Memory B cell (primary cell): ENCODE data around the gene PKM.

Experiments
- ATAC-seq: fragments of 150-1000 bp; cut with Tn5 transposase; 2 replicates; pipeline ENCODE4 v1.10.0; 2021; ENCODE audit warnings: low read depth, mild to moderate bottlenecking, moderate library complexity
- DNase-seq, 2 donors: peaks; one replicate each; pipeline ENCODE4 v3.0.0; 2022; ENCODE audit warnings: low spot score in 2 of 2
- H3K27ac Mint-ChIP-seq: one replicate; pipeline ENCODE4 v1.8.0; 2022; ENCODE audit warnings: mild to moderate bottlenecking, moderate library complexity, mixed read lengths
- H3K27me3 Mint-ChIP-seq: one replicate; pipeline ENCODE4 v1.8.0; 2022; ENCODE audit warnings: mixed read lengths
- H3K36me3 Mint-ChIP-seq: one replicate; pipeline ENCODE4 v1.8.0; 2022; ENCODE audit warnings: mild to moderate bottlenecking, mixed read lengths
- H3K4me1 Mint-ChIP-seq: one replicate; pipeline ENCODE4 v1.8.0; 2022; ENCODE audit warnings: mixed read lengths
- H3K4me3 Mint-ChIP-seq: one replicate; pipeline ENCODE4 v1.8.0; 2022; ENCODE audit warnings: mild to moderate bottlenecking, moderate library complexity, mixed read lengths
- H3K9me3 Mint-ChIP-seq: one replicate; pipeline ENCODE4 v1.8.0; 2022; ENCODE audit warnings: mixed read lengths

Gene PKM

DNA sequence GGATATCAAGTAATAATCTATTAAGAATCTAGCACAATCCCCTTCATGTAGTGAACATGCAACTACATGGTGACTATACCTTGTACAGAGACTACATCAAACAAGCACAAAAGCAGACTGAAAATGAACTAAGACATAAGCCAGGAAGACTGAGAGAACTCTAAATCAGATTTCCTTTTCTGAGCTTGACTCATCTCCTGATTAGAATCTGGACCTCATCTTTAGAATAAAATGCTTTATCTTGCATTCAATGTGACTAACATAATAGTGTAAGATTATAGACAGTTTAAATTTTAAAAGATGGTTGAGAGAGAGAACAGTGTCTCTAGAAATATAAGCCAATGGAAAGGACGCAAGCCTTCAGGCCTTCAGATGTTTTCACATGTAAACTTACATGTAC lies 17.5 kb upstream of the PKM start:
- Mint-ChIP-seq H3K27me3 (no peaks in the 10 kb centered on the region), H3K4me1 (no peaks in the 10 kb centered on the region), H3K27ac (no peak overlapping the region), H3K9me3 (no peaks in the 10 kb centered on the region), H3K4me3 (no peak overlapping the region), H3K36me3 (peaks cover 24% of the 10 kb centered on the region)
- ATAC-seq, result no peak
- no peak for DNase-seq

DNA sequence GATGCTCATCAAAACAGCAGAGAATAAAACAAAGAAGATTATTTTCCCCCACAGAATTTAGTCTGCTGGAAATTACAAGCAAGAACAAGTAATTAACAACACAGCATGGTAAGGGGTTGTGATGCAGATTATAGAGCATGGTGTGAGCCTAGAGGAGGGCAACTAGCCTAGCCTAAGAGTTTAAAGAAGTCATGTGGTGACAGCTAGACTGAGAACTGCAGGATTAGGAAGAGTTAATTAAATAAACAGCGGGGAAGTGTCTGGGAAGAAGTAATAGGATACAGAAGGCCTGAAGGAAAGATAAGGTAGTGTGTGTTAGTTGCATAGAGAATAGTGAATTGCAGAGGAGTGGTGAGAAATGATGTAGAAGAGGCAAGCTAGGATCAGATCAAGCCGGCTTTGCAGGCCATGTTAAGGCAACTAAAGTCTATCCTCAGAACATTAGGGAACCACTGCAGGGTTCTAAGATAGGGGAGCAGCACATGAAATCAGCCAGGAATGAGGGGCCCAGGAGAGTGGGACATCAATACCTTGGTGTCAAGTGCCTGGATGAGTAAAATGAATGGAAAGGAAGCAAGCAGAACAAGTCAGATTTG lies 11.9 kb upstream of the PKM start:
- DNase-seq (no peak), ATAC-seq (no peak)
- H3K27ac Mint-ChIP-seq, result peak overlapping the region; percentile 31
- H3K36me3 Mint-ChIP-seq, result peaks cover 31% of the 10 kb centered on the region
- H3K9me3 Mint-ChIP-seq, result no peaks in the 10 kb centered on the region
- no peaks in the 10 kb centered on the region for H3K27me3 Mint-ChIP-seq
- H3K4me1 Mint-ChIP-seq, result no peaks in the 10 kb centered on the region
- H3K4me3 Mint-ChIP-seq, result no peak overlapping the region

DNA sequence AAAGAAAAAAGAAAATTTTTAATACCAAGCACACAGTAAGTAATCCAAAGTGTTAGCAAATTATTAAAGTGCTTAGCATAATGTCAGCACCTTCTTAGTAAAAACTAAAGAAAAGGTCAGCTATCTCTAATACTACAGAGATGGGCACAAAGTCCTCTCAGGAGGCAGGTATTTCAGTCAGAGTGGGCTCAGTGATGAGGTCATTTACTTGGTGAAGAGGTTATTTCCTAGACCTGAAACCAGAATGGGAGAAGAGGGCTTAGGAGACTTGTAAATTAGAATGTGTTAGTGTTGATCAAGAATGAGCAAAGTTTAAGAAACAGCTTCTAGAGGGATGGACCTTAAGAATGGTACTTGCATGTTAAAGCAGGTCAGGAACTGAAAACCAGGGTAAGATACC lies 8.7 kb upstream of the PKM start:
- H3K27me3 Mint-ChIP-seq, result no peaks in the 10 kb centered on the region
- DNase-seq (no peak), ATAC-seq (no peak)
- H3K4me3 Mint-ChIP-seq, result no peak overlapping the region
- no peaks in the 10 kb centered on the region for H3K4me1 Mint-ChIP-seq
- H3K36me3 Mint-ChIP-seq, result peaks cover 27% of the 10 kb centered on the region
- no peak overlapping the region for H3K27ac Mint-ChIP-seq
- H3K9me3 Mint-ChIP-seq, result no peaks in the 10 kb centered on the region

DNA sequence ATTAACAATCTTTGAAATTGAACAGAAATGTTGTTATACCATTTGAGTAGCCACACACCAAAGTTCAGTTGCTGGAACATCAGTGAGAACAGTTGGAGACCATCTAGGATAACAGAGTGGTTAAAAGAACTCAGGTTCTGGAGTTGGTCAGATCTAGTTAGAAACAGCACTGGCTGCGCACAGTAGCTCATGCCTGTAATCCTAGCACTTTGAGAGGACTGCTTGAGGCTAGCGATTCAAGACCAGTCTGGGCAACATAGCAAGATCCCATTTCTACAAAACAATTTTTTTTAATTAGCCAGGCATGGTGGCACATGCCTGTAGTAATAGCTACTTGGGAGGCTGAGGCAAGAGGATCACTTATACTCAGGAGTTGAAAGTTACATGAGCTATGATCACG lies 7.6 kb upstream of the PKM start:
- H3K4me1 Mint-ChIP-seq, result no peaks in the 10 kb centered on the region

DNA sequence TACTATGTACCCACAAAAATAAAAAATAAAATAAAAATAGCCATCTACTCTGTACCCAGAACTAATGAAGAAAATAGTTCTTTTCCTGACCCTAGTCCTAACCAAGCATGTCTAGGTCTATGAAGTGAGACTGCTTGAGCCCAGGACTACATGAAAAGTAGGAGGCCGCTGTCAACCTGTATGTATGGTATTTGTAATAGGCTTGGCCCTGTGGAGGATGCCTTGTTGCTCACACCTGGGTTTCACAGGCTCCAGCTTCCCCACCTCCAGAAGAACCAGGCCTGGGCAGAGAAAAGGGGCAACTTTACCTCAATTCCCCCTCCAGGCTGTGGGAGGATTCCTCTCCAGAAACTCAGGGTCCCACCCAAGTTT lies 6.8 kb upstream of the PKM start:
- Mint-ChIP-seq H3K27ac (no peak overlapping the region), H3K4me1 (no peaks in the 10 kb centered on the region), H3K9me3 (no peaks in the 10 kb centered on the region), H3K4me3 (no peak overlapping the region), H3K27me3 (no peaks in the 10 kb centered on the region), H3K36me3 (peaks cover 20% of the 10 kb centered on the region)
- DNase-seq (no peak), ATAC-seq (no peak)

More for the DNA sequence above, 7.6 kb upstream of the PKM start:
- Mint-ChIP-seq H3K36me3 (peaks cover 22% of the 10 kb centered on the region), H3K4me3 (no peak overlapping the region), H3K27me3 (no peaks in the 10 kb centered on the region), H3K9me3 (no peaks in the 10 kb centered on the region), H3K27ac (no peak overlapping the region)
- ATAC-seq (no peak), DNase-seq (no peak)

DNA sequence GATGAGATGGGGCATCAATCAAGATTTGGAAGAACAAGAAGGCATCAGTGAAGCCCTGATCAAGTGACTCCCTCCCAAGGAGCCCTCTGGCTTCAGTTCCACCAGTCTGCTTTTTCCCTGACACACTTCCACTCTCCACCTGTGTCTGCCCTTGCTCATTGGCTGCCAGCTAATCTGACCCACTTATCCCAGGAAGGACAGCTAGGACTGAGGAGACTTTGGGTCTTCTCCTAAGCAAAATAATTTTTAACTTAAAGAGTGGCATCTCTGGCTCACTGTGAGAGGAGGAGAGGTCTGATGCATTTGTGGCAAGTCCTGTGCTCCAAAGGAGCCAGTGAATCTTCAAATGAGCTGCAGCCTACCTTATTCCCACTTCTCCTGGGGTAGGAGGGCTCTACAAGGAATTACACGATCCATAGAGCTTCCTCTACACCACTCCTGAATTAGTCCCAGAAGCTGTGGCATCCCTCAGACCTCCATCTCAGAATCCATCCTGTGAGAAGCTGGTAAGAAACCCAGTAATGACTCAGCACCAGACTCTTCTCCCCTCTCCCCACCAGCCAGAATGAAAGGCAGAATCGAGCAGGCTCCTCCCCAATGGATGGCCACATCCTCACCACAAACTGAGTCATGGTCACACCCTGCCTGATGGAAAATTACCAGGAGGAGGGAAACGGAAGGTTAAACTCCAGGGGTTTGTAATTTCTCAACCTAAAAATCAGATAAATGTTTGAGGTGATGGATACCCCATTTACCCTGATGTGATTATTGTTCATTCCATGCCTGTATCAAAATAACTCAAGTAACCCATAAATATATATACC lies 6.3 kb upstream of the PKM start:
- H3K4me1 Mint-ChIP-seq, result peaks cover 1% of the 10 kb centered on the region

DNA sequence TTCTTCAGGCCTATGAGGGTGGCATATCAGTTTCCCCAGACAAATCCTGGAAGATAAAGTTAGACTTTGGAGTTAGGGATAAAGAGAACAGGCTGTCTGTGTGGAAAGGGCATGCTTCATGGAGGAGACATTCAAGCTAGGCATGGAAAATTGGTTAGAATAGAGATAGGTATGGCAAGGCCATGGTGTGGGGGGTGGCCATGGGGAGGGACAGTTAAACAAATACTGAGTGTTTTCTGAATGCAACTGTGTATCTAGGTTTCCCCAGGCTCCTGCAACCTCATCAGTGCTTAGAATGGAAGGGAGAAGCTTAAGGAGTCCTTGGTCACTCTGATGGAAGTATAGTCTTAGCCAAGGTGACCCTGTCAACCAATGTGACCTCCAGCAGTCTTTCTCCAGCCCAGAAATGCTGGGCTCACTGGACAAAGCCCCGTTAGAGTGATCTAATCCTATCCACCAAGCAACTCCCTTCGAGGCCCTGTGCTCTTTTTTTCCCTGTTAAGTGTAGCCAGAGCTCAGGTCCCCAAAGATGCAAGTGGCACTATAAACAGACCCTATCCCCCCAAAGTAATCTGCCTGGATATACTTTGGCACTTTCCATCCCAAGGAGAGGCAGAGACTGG lies 5.5 kb upstream of the PKM start:
- Mint-ChIP-seq H3K27ac (no peak overlapping the region), H3K27me3 (no peaks in the 10 kb centered on the region), H3K4me3 (no peak overlapping the region), H3K36me3 (peaks cover 9% of the 10 kb centered on the region), H3K9me3 (no peaks in the 10 kb centered on the region), H3K4me1 (peaks cover 7% of the 10 kb centered on the region)
- no peak for DNase-seq
- no peak for ATAC-seq

More for the DNA sequence above, 6.3 kb upstream of the PKM start:
- ATAC-seq (no peak), DNase-seq (no peak)
- Mint-ChIP-seq H3K36me3 (peaks cover 14% of the 10 kb centered on the region), H3K9me3 (no peaks in the 10 kb centered on the region), H3K27ac (no peak overlapping the region), H3K27me3 (no peaks in the 10 kb centered on the region), H3K4me3 (no peak overlapping the region)

DNA sequence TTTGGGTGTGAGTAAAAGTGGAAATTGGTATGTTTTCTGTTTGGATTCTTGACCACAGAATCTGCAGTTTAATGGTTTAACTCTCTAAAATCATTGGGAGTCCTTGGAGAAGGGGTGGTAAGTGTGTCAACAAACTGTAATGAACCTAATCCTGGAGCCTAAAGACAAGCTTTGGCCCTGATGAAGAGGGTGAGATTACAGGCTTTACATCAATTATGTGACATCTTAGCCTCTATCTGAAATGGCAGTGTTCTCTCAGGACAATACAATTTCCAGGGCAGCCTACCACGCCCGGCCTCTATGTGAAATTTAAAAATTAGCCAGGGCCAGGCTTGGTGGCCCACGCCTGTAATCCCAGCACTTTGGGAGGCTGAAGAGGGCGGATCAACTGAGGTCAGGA lies 4.3 kb upstream of the PKM start:
- no peak overlapping the region for H3K27ac Mint-ChIP-seq
- H3K27me3 Mint-ChIP-seq, result no peaks in the 10 kb centered on the region
- H3K9me3 Mint-ChIP-seq, result no peaks in the 10 kb centered on the region
- DNase-seq (no peak), ATAC-seq (no peak)
- H3K36me3 Mint-ChIP-seq, result peaks cover 6% of the 10 kb centered on the region
- H3K4me3 Mint-ChIP-seq, result no peak overlapping the region
- H3K4me1 Mint-ChIP-seq, result peaks cover 12% of the 10 kb centered on the region

DNA sequence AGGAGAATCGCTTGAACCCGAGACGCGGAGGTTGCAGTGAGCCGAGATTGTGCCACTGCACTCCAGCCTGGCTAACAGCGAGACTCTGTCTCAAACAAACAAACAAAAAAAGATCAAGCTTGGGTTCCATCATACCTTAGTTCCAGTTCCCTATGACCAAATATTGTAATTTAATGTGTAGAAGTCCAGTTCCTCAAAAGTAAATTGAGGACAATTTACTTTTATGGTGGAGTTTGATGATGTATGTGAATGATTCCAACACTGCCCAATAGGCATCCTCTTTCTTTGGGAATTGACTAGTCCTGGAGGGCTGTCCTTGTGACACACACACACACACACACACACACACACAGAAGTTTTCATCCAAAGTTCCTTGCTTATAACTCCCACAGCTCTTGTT lies 2.8 kb upstream of the PKM start:
- peaks cover 18% of the 10 kb centered on the region for H3K4me1 Mint-ChIP-seq
- H3K36me3 Mint-ChIP-seq, result peaks cover 3% of the 10 kb centered on the region
- DNase-seq (no peak), ATAC-seq (no peak)
- H3K9me3 Mint-ChIP-seq, result no peaks in the 10 kb centered on the region
- H3K4me3 Mint-ChIP-seq, result no peak overlapping the region
- H3K27me3 Mint-ChIP-seq, result no peaks in the 10 kb centered on the region
- no peak overlapping the region for H3K27ac Mint-ChIP-seq

DNA sequence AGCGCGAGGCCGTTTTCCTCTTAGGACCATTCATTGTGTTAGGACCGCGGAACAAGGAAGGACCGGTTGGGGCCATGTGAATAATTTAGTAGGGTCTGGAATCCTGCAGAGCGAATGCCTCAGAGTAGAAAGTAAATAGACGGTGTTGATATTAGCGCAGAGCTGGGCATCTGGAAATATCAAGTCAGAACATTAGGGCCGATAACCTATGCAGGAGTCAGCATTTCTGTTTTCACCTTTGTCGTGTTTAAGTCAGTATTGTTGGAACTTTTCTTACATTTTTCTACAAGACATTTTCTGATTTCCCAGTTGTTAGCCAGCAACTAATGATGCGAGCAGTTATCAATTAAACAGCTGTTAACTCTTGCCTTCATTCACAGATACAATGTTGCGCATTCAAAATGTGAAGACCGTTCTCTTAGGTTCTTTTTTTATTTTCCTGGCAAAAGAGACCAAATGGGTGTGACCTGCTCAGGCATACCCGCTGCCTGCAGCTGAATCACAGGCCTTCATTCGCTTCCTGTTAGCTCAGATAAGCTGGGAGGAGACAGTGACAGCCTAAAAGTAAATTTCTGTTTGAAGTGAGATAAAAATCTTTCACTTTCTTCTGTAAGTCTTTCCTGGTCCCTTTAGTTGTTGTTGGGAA lies 966 bp upstream of the PKM start:
- no peak for ATAC-seq

DNA sequence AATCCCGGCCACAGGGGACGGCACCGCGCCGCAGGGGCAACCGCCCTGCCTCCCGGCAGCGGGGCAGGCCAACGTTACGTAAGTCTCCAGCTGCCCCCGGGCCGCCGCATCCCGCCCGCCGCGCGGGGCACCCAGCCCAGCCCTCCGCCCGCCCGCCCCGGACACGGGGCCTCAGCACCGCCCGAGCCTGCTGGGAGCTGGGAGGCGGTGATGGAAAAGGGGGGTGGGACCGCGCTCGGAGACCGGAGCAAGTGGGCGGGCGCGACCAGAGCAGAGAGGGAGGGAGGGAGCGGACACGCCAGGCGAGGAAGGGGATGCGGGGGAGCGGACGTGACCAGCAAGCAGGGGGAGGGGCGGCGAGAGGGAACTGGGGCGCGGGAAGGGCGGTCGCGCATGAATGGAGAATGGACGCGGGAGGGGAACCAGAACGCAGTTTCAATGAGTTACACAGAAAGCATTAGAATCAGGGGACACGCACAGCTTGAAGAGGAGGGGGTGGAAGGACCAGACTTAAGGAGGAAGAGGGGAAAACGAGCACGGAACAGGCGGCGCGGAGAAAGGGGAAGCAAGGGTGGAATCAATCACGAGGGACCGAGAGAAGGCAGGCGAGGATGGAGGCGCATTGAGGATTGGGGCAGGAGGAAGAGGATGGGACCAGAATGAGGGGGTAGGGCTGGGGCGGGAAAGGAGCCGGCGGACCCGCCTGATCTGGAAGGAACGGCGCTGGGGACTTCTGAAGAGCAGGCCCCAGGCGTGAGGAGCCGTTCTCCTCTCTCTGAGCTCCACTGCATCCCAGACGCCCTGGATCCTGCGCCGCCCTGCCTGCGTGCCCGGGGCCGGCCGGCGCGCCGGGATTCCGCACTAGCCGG lies 559 bp downstream of the PKM start:
- Mint-ChIP-seq H3K4me3 (peak overlapping the region; percentile 99), H3K36me3 (peaks cover 6% of the 10 kb centered on the region), H3K27me3 (no peaks in the 10 kb centered on the region), H3K27ac (peak overlapping the region; percentile 97), H3K4me1 (peaks cover 41% of the 10 kb centered on the region), H3K9me3 (no peaks in the 10 kb centered on the region)
- peak; percentile 45 to 53 for DNase-seq
- ATAC-seq, result no peak

More for the DNA sequence above, 966 bp upstream of the PKM start:
- peaks cover 28% of the 10 kb centered on the region for H3K4me1 Mint-ChIP-seq
- H3K27me3 Mint-ChIP-seq, result no peaks in the 10 kb centered on the region
- peaks cover 3% of the 10 kb centered on the region for H3K36me3 Mint-ChIP-seq
- no peak for DNase-seq
- no peaks in the 10 kb centered on the region for H3K9me3 Mint-ChIP-seq
- peak overlapping the region; percentile 99 for H3K4me3 Mint-ChIP-seq
- peak overlapping the region; percentile 97 for H3K27ac Mint-ChIP-seq

DNA sequence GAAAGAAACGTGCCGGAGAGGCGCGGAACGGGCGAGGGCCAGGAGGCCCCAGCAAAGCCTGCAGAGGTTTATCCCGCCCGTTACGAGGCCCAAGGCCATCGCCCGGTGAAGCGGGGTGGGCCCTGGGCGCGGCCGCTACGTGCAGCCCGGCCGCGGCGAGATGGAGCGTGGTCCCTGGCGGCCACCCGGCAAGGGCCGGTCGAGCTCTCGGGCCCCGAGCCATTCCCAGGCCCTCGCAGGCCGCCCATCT lies 1.1 kb downstream of the PKM start:
- Mint-ChIP-seq H3K4me3 (peak overlapping the region; percentile 85), H3K36me3 (peaks cover 8% of the 10 kb centered on the region), H3K27ac (peak overlapping the region; percentile 96), H3K4me1 (peaks cover 43% of the 10 kb centered on the region), H3K9me3 (no peaks in the 10 kb centered on the region), H3K27me3 (no peaks in the 10 kb centered on the region)
- DNase-seq, result peak in 1 of 2 donors; percentile 18
- no peak for ATAC-seq

DNA sequence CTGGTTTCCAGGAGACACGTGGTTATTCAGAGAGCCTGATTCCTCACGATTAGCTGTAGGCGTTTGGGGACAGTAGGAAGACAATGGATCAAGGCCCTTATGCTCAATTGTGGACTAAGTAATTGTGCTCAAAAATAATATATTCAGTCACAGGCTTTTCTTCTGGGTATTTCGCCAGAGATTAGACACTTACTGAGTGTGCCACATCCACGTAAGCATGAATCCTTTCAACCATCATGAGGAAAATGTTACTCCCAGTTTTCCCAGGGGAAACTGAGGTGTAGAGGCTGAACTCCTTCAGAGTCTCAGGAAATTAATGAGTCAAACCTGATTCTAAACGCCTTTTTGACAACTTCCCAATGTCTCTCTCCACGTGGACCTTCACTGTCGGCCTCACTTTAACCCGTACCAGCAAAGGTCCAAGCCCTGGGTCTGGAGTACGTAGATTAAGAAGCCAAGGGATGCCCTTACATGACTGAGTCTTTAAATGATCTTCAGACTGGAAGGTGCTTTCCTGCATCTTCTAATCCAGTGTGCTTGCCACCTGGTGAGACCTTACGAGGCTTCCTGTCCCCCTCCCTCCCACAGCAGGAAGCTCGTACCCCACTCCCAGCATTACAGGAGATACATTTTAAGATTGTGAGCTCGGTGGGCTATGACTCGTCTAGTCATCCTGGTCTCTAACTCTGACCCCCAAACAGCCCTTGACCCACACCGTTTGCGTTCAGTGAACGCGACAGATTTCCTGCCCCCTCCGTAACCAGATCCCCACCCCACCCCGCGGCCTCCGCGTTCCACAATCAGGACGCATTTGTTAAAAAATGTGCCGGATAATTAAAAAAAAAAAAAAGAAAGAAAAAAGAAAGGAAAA lies 1.7 kb downstream of the PKM start:
- Mint-ChIP-seq H3K4me1 (peaks cover 44% of the 10 kb centered on the region), H3K9me3 (no peaks in the 10 kb centered on the region), H3K27ac (peak overlapping the region; percentile 96), H3K36me3 (peaks cover 8% of the 10 kb centered on the region), H3K27me3 (no peaks in the 10 kb centered on the region), H3K4me3 (peak overlapping the region; percentile 85)
- no peak for ATAC-seq
- peak; percentile 26 to 31 for DNase-seq
